Stimulated activated CD8-positive, alpha-beta memory T cell treated with anti-CD3 and anti-CD28 coated beads, Interleukin-15, amount 100 ng/mL, for 4 hours (primary cell): ENCODE results near the gene PSMG2.
A peak's percentile ranks its signal among the peaks of the same experiment; 100 is the strongest.
"Not testable (repeated sequence)": the region's sequence is repeated elsewhere in the genome, so short reads cannot be mapped to it uniquely, and the experiment has no call there.

ENCODE experiments used
- DNase-seq, 2 donors: peaks; one replicate each; pipeline ENCODE4 v3.0.0-alpha.2; 2020; ENCODE audit warnings: low read depth in 2 of 2

Gene PSMG2

DNA sequence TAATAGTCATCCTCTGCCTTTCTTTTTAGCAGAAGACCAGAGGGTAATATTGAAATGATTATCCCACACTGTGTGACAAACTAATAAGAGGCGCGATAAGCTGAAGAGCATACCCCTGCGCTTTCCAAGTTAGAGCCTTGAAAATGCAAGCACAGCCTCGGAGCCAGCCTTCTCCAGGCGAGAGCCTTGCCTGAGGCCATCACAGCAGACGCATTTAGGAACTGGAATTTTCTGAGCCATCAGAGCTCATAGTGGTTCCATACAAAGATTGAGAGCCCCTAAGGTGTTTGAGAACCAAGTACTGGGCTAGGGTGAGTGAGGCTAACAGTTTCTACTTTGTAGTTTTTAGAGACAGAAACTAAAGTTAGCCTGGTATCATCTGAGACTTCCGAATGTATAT, 19.9 kb downstream of the PSMG2 start:
- DNase-seq: no peak

DNA sequence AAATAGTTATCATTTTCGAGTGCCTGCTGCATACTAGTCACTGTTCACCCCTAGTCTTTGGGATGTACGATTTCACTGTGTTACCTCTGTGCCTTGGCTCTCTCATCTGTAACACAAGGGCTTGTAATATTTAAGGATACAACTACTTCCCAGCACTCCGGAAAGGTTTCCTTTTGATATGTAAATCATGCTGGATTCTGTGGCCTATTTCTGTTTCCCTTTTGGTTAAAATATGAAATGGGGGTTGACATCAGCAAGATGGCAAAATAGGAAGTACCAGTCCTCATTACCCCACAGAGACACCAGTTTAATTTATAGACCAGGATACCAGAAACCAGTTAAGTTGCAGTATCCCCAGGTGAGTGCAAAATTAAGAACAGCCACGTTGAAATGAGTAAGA, 23.5 kb downstream of the PSMG2 start:
- no peak for DNase-seq

DNA sequence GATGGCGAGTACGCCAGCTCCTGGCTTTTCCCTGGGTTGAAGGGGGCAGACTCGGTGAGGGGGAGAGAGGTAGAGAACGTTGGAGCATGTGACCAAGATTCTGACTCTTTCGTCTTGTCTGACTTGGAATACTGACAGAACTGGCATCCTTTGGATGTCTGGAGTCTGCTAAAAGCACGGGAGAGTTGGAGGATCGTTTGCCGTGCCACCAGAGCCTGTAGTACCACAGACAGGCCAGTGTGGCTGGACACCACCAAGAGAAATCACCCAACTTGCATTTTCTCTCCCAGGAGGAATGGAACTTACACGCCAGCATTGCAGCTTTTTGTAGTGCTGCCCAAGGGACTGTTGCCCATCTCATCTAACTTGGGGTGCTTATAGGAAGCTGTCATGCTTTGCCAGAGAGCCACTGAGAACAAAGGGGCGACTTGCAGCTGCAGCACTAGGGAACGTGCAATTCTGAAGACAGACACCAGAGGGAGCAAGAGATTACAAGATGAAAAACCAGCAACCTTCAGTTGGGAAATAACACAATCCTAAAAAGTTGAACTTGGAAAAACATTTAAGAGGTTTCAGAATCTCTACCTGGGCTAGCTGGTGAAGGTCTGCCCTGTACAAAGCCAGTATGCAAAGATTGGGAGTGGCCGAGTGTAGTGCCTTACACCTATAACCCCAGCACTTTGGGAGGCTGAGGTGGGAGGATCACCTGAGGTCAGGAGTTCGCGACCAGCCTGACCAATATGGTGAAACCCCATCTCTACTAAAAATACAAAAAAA, 24.1 kb downstream of the PSMG2 start:
- peak in 1 of 2 donors; percentile 10 for DNase-seq

DNA sequence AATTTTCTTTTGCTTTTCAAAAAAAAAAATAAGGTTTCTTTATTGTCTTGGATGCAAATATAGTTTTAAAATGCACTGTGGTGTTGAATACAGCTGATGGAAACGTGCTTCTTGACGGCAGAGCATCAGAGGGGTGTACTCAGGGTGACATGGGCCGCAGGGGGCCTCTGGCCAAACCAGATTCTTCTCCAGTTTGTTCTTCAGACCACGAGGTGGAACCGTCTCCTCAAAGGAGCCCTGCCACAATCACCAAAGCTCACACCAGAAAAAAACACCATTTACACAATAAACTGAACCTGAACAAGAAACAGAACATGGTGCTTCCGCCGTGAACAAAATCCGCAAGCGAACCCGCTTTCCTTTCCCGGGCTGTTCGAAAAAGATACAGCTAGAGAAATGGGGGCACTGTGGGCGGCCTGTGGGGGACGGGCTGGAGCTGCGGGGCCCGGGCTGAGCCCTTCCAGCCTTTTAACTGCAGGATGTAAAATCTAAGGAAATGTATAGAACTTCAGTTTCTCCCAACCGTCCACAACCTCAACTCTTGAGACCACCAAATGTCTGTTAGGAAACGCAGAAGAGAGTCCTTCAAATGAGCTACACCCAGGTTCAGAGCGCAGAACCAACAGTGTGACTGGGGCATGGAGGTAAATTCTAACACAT, 34.5 kb downstream of the PSMG2 start:
- DNase-seq: no peak

DNA sequence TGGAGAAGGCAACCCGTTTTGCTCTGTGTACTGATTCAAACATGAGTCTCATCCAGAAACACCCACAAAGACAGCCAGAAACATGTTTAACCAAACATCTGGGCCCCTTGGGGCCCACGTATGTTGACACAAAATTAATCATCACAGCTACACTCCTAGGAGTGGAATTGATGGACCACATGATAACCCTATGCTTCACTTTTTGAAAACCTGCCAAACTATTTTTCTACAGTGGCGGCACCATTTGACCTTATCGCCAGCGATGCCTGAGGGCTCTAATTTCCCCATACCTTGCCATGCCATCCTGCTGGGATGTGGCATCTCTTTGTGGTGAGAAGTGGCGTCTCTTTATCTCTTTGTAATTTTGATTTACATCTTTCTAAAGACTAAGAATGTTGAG, 38.5 kb downstream of the PSMG2 start:
- no peak for DNase-seq

DNA sequence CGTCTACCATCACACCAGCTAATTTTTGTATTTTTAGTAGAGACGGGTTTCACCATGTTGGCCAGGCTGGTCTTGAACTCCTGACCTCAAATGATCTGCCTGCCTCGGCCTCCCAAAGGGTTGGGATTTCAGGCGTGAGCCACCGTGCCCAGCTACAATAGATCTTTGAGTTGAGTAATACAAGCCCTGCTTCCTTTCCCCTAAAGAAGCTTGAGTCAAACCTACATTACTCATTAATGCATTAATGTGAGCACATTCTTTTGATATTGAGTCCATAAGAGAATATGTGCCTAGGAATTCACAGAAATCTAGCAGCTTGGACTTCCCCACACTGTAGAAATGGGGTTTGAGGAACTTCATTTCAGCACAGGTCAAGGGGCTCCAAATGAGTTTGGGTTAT, 39.6 kb downstream of the PSMG2 start:
- no peak for DNase-seq

DNA sequence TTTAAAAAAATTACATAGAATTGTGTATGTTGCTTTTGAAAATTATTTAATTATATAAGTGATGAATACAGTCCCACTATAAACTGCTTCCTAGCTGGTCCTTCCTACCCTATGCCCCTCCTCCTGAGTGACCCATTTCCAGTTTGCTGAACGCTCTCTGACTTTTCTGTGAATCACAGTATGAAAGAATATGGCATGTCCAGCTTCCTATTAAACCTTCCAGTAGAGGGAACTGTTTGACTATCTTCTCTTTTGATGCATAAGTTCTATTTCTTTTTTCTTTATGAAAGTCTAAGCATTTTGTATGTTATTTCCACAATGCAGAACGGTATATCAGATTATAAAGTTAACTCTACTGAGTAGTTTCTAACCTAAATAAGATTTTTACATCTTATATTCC, 41.3 kb downstream of the PSMG2 start:
- DNase-seq: no peak

DNA sequence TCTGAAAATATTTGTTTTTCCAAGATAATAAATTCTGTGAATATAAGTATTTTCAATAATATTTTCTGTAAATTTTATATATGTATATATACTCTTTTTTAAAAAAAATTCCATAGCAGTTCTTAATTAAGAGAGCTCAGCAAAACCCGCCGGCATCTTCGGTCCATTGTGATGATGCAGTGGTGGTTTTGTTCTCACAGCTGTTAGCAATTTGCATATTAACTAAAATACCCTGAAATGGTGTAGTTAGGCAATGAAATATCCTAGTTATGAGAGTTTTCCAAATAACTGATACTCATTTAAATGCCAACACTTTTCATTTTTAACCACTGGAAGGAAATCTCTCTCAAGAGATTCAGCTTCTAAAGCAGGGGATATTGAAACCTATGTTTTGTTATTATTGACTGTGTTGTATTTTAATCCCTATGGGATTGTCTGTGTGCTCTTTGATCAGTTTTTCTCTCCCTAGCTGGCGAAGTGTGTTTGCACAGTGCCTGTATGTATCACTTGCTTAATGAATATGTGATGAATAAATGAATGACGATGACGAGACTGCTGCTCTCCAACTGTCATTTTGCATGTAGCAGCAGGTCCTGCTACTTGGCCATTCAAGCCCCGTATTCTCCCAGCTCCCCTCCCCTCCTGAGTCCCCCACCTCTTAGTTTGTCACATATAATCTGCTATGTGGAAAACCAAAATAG, 42.4 kb downstream of the PSMG2 start:
- no peak for DNase-seq

DNA sequence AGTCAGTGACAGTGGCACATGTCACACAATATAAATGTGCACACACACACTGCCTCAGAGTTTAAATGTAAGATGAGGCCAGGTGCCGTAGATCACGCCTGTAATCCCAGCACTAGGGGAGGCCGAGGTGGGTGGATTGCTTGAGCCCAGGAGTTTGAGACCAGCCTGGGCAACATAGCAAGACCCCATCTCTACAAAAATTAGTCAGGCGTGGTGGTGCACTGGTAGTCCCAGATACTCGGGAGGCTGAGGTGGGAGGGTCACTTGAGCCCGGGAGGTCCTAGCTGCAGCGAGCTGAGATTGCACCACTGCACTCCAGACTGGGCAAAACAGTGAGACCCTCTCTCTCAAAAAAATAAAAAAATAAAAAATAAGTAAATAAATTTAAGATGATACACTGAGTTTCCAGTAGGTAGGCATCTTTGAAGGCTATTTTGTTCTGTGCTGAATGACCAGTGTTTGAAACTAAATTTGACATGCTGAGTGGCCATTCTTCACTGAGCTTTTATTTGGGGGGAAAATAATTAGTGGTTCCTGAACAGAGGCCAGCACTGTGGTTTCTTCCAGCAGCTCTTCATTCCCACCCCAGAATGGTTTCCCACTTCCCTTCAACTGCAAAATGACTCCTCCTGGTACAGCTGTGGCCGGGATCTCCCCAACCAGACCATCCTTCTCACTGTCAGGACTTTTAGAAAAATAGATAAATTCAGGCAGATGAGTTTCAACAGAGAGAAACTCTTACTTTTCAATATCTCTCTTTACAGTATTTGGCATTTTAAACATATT, 44.9 kb downstream of the PSMG2 start:
- no peak for DNase-seq

DNA sequence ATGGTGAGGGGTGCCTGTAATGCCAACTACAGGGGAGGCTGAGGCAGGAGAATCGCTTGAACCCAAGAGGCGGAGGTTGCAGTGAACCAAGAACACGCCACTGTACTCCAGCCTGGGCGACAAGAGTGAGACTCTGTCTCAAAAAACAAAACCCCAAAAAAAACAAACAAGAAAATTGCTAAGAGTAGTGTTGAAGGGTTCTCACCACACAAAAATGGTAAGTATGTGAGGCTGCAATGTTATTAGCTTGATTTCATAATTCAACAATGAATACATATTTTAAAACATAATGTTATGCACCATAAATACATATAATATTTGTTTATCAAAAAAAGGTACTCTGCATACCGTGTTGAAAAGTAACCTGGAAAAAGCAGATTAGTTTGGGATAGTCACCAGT, 45.8 kb downstream of the PSMG2 start:
- DNase-seq: no peak

DNA sequence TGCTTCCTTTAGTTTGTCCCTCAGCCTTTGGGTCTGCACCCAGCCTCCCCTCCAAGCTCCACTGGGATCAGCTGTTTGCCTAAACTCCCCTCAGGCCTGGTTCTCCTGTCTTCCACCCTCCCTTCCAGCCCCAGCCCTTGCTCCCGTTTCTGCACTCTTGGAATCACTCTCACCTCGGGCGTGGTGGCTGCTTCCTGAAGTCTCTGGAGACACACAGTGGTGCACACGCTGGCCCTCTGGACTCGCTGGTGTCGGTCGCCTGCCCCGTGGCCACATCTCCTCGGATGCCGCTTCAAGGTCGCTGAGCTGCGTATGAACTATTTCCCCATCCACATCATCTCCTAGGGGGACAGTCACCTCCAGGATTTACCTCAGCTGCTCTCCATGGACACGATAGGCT, 46.3 kb downstream of the PSMG2 start:
- DNase-seq: no peak

DNA sequence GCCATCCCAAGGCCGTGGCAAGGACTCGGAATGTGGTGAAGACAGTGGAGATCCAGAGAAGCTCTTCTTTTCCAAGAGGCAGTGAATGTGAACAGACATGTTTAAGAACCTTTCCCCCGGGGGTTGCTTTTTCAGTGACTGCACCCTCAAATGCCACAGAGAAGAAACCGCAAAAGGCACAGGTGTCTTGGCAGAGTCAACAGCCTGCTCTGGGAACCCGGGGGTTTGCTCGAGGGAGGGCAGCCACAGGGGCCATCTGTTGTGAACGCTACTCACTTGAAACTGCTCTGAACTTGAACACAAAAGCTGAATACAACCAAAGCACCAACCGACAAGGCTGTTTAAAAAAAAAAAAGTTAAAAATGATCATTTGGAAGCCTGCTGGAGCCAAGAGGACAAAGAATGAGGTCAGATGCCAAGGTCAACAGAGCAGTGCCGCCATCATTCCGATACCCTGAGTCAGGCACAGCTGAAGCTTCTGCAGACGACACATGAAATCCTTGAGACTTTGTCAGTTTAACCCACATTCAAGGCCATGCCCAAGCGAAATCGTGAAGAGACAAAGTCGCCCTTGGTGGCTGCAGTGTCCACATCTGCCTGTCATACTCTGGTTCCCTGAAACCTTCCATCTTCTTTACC, 47.4 kb downstream of the PSMG2 start:
- no peak for DNase-seq

DNA sequence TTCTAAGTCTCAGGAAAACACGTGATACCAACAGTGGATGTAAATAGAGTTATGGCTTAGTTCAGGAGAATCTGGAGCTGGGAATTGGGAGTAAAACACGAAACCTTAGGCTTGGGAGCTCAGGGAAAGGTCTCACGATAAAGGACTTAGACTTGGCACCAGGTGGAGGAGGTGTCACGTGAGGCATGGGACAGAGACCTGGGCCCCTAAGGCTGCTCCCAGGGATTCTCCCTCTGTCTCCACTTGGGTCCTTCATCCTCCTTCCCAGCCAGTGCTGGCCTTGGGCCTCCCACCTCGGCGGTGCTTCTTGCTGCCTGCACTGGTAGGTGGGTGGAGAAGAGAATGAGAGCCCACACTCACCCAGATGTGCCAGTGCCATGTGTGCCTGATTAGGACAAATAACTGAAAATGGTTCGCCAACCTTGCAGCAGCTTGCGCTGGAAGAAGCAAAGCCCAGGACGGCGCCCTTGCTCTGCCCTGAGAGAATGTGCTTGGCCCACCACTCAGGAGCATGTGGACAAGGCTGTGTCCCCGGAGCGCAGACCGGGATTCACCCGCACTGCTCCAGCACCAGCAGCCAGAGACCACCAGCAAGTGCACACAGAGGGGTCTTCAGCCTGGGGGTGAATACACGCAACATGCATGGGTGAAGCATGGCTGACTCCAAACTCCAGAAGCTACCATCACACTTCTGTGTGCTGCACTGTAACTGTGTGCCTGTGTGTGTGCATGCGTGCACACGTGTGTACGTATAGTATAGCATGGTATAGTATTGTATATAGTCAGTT, 48.1 kb downstream of the PSMG2 start:
- no peak for DNase-seq

DNA sequence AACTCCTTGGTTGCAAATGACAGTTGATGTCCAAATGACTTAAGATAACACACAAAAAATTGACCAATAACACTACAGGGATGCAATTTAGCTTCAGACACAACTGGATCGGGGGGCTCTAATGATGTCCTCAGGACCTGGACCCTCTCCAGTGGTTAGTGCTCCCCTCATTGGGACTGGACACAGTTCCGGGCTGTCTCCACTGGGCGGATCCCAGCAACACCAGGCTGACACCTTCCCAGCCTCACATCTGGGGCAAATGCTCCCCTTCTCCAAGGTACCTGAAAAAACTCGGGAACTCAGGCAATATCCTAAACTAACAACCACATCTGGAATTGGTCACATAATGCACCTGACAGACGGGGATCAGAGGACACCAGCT, 48.7 kb downstream of the PSMG2 start:
- no peak for DNase-seq

DNA sequence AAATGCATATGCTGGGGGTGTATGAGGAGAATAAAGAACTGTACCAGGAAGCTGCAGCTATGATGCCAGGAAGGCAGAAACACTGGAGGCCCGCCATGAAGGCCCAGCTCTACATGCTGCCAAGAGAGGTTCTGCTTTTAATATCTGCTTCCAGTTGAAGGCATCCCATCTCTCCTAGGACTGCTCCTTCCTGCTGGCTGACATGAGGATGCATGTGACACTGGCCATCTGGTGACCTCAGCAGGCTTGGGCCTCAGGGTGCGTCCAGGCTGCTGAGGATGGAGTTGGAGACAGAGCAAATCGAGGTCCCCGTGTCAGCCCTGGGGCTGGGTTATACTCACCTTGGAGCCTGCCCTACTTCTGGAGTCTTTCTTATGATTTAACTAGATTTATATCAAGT, 49.0 kb downstream of the PSMG2 start:
- no peak for DNase-seq

DNA sequence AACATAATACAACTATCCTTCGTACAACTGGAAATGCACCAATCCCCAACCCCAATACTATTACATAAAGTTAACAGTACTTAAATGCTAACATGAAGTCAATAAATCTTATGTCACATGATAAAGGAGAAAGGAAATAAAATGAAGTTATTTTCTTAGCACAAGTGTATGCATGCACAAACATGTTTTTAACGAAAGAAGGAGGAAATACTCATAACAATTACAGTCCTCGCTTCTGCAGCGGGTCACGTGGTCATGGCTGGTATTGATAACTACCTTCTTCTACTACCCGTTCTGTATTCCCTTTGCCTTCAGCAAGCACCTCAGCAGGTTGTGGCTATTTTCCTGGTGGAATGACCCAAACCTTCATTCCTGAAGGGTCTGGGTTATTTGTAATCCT, 51.7 kb downstream of the PSMG2 start:
- no peak for DNase-seq

DNA sequence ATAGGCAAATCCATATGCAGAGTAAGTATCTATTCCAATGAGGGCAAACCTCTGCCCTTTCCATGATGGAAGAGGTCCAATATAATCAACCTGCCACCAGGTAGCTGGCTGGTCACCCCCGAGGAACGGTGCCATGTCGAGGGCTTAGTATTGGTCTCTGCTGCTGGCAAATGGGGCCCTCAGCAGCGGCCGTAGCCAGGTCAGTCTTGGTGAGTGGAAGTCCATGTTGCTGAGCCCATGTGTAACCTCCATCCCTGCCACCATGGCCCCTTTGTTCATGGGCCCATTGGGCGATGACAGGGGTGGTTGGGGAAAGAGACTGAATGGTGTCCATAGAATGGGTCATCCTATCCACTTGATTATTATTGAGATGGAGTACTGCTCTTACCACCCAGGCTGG, 52.8 kb downstream of the PSMG2 start:
- DNase-seq: not testable (repeated sequence)

DNA sequence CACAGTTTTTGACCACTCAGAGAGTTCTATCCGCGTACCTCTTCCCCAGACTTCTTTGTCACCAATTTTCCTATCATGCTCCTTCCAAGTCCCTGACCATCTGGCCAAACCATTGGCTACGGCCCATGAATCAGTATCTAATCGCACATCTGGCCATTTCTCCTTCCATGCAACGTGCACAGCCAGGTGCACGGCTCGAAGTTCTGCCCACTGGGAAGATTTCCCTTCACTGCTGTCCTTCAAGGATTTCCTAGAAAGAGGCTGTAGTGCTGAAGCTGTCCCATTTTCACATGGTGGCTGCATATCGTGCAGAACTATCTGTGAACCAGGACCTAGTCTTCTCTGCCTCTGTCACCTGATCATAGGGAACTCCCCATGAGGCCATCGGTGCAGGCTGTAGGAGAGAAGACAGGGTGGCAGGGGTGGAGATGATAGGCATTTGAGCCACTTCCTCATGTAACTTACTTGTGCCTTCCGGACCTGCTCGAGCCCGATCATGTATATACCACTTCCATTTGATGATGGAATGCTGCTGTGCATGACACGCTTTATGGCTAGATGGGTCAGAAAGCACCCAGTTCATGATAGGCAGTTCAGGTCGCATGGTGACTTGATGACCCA, 53.9 kb downstream of the PSMG2 start:
- not testable (repeated sequence) for DNase-seq

DNA sequence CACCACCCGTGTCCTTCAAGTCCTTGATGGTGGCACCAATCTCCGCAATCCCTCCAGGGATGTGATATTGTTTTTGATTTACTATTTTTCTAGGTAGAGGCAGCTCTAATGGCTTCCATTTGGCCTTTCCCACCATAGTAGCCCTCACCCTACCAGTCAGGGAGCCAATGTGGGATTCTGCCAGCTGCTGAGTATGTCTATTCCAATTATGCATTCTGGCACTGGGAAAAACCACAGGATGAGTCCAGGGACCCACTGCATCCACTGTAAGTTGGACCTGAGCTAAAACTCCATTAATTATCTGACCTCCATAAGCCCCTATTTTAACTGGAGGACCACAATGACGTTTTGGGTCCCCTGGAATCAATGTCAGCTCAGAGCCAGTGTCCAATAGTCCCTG, 55.7 kb downstream of the PSMG2 start:
- DNase-seq: not testable (repeated sequence)

DNA sequence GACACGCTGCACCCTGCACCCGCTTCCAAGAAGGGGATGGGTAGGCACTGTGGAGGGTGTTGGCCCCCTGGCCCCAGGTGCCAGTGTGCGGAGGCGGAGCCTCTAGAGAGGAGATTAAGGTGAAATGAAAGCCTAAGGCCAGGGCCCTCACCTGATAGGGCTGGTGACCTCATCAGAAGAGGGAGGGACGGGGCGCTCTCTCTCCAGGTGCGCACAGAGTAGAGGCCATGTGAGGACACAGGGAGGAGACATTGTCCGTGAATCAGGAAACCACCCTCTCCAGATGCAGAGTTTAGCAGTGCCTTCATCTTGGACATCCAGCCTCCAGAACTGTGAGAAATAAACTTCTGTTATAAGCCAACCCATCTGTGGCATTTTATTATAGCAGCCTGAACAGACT, 62.3 kb downstream of the PSMG2 start:
- no peak for DNase-seq

DNA sequence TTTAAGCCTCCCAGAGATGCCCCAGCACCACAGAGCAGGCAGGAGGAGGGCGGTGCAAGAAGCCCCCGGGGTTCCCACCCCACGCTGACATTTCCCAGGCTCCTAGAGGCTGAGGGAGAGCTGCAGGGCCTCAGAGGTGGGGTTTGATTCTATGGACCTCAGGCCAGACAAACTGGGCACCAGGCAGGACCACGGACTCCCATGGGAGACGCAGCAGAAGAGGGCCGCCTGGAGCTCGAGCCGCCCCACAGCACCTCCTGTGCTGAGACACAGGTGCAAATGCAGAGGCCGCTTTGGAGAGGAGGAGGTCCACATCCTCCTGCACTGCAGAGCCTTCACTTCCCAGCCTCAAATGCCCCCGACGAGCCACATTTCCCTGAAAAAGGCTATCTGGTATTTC, 62.7 kb downstream of the PSMG2 start:
- DNase-seq: no peak
